HCEC 1CT (cell line): Measurements from ENCODE around the gene AP5B1.

ENCODE experiments used
- DNase-seq: peaks from one replicate; pipeline ENCODE4 v3.0.0-alpha.2; 2017

Gene AP5B1

GRCh38 chr11:65780770-65781151, at the start of gene AP5B1:
TSS of gene AP5B1 (minus strand) at chr11:65780976. CDS start at chr11:65780591, 385 bp downstream.
- peak; percentile 48 for DNase-seq

GRCh38 chr11:65829459-65829858, 48.7 kb upstream of the AP5B1 start:
- DNase-seq, result no peak

- no peak for DNase-seq
These were observed 46.4 kb upstream of the AP5B1 start for GRCh38 chr11:65826984-65827735.

GRCh38 chr11:65822776-65823528, 42.2 kb upstream of the AP5B1 start:
- DNase-seq, result no peak

- DNase-seq, result no peak
These were observed 40.3 kb upstream of the AP5B1 start for GRCh38 chr11:65821107-65821506.

GRCh38 chr11:65817835-65818680, 37.3 kb upstream of the AP5B1 start:
- DNase-seq, result peak; percentile 78

- no peak for DNase-seq
These were observed 36.6 kb upstream of the AP5B1 start for GRCh38 chr11:65817312-65817834.

GRCh38 chr11:65816696-65817095, 35.9 kb upstream of the AP5B1 start:
- no peak for DNase-seq

GRCh38 chr11:65814986-65815565, 34.3 kb upstream of the AP5B1 start:
- DNase-seq, result no peak

- DNase-seq, result no peak
These were observed 33.6 kb upstream of the AP5B1 start for GRCh38 chr11:65814131-65814985.

GRCh38 chr11:65811764-65812475, 31.1 kb upstream of the AP5B1 start:
- DNase-seq, result no peak

- DNase-seq, result no peak
These were observed 29.5 kb upstream of the AP5B1 start for GRCh38 chr11:65810046-65810868.

- no peak for DNase-seq
These were observed 28.7 kb upstream of the AP5B1 start for GRCh38 chr11:65809496-65809895.

- no peak for DNase-seq
These were observed 28.1 kb upstream of the AP5B1 start for GRCh38 chr11:65808744-65809341.

- no peak for DNase-seq
These were observed 26.2 kb upstream of the AP5B1 start for GRCh38 chr11:65806979-65807378.

GRCh38 chr11:65803797-65804492, 23.2 kb upstream of the AP5B1 start:
- no peak for DNase-seq

GRCh38 chr11:65802841-65803240, 22.1 kb upstream of the AP5B1 start:
- DNase-seq, result no peak

- DNase-seq, result no peak
These were observed 20.6 kb upstream of the AP5B1 start for GRCh38 chr11:65801153-65801987.
